Measurements from ENCODE around the gene TPPP2. TPM values are rescaled to one million over a fixed set of nuclear protein-coding genes. Genes with fewer than 3 reads are reported as not detected.

Gene TPPP2
- total and polyA plus RNA-seq, 10 of the 15 experiments (the other 5 are each of a cell fraction or from before 2014, with no cell fraction given) = not detected

GRCh38 chr14:20989787-20990600 is 40.0 kb upstream of the TPPP2 start, which contains the start of gene METTL17 (continued):
- peak; percentile 93 for TF ChIP-seq RELB (IDR thresholded peaks at IDR 0.05; ENCODE audit: low read depth)
- TF ChIP-seq NKRF (conservative IDR thresholded peaks at IDR 0.05) = peak; percentile 61
- TF ChIP-seq RCOR1 (conservative IDR thresholded peaks at IDR 0.05; ENCODE audit: low read depth, low read length) = no peak
- TF ChIP-seq SP1 (IDR thresholded peaks at IDR 0.05; ENCODE audit: low read depth, low read length) = peak; percentile 98
- TF ChIP-seq ZNF622 (IDR thresholded peaks at IDR 0.05) = no peak
- TF ChIP-seq NBN (IDR thresholded peaks at IDR 0.05) = 0 out of 2 replicates have a peak, but pooled peaks have one; percentile 55
- 0 out of 2 replicates have a peak, but pooled peaks have one; percentile 45 for TF ChIP-seq CBX5 (IDR thresholded peaks at IDR 0.05; ENCODE audit: low read depth)
- 0 out of 2 replicates have a peak, but pooled peaks have one; percentile 10 for TF ChIP-seq E2F4 (IDR thresholded peaks at IDR 0.05; ENCODE audit: low read depth, low read length)
- no peak for TF ChIP-seq ZBED1 (IDR thresholded peaks at IDR 0.05; ENCODE audit: borderline replicate concordance)
- TF ChIP-seq STAT3 (IDR thresholded peaks at IDR 0.05; ENCODE audit: low read depth, low read length) = no peak
- TF ChIP-seq IKZF1 (conservative IDR thresholded peaks at IDR 0.05) = peak; percentile 90
- peak; percentile 97 for TF ChIP-seq ZBTB40 (IDR thresholded peaks at IDR 0.05; ENCODE audit: borderline replicate concordance)
- TF ChIP-seq TCF3 (IDR thresholded peaks at IDR 0.05; ENCODE audit: borderline replicate concordance, insufficient read depth, low read depth, low read length) = no peak
- TF ChIP-seq SMARCA5 (IDR thresholded peaks at IDR 0.05) = no peak
- TF ChIP-seq HCFC1 (IDR thresholded peaks at IDR 0.05; ENCODE audit: low read length) = peak; percentile 89
- peak; percentile 64 for TF ChIP-seq ZNF687 (IDR thresholded peaks at IDR 0.05)
- no peak for TF ChIP-seq CHD1 (IDR thresholded peaks at IDR 0.05; ENCODE audit: low read depth, low read length)

Measured in GM12878 (cell line).